HCT116 (cell line): Measurements from ENCODE around the gene FOXO6. TPM values are rescaled to one million over a fixed set of nuclear protein-coding genes. Genes with fewer than 3 reads are reported as not detected.

Experiments
- ATAC-seq: fragments of 200-7000 bp; cut with Tn5 transposase; 2 replicates; pipeline ENCODE4 v1.9.1; 2020; ENCODE audit warnings: mild to moderate bottlenecking, moderate library complexity
- BruUV-seq: library from RNA; stranded (reverse); fragments of 400-500 nt; replicated peaks from 2 replicates; lab custom pipeline; 2021; lab: Mats Ljungman, UMichigan
- CTCF ChIA-PET: fragments of 300-600 bp; sonication (Branson Sonifier 250); formaldehyde crosslinking; loops from one replicate; lab custom pipeline; 2021; ENCODE audit warnings: antibody characterized with exemption; lab: Charles Lee
- POLR2A ChIA-PET: fragments of 300-600, 350-600 bp; sonication (Branson Sonifier 250); formaldehyde crosslinking; loops from one replicate; lab custom pipeline; 2021; ENCODE audit warnings: antibody characterized with exemption; lab: Charles Lee
- RAD21 ChIA-PET, 2 experiments: fragments of 300-600 bp; sonication (Branson Sonifier 250); formaldehyde crosslinking; loops; one replicate each; lab custom pipeline; 2023; ENCODE audit warnings: low total read pairs in 2 of 2; ENCODE audit not compliant: uncharacterized antibody in 2 of 2, unreplicated experiment in 2 of 2, low non-redundant PET in 1 of 2; lab: Charles Lee
- DNase-seq: peaks from one replicate; pipeline ENCODE4 v3.0.0-alpha.2; 2010; ENCODE audit warnings: low read depth, low spot score
- H2AFZ ChIP-seq: fragments of 200-600 bp; shearing (Covaris generic), sonication (generic); 2 replicates; pipeline ENCODE4 v1.6.1; 2017; ENCODE audit warnings: low read depth, mixed run types, mixed read lengths, antibody characterized with exemption, low read length; ENCODE audit not compliant: poor library complexity, severe bottlenecking
- H3K27ac ChIP-seq: 2 replicates; pipeline ENCODE4 v1.5.1; 2012; ENCODE audit warnings: low read depth, low read length
- H3K27me3 ChIP-seq: fragments of 200-600 bp; sonication (generic); 2 replicates; pipeline ENCODE4 v1.6.1; 2016; ENCODE audit warnings: mixed run types, low read length, mixed read lengths; ENCODE audit not compliant: insufficient read depth
- H3K36me3 ChIP-seq, 2 experiments: fragments of 200-500 bp in 1 of 2; fragments of 200-600 bp in 1 of 2; sonication (Bioruptor generic) in 1 of 2; sonication (generic) in 1 of 2; 2 replicates each; pipeline versions ENCODE4 v1.5.1 to v1.6.1; 2014 to 2016; ENCODE audit warnings: low read length in 2 of 2, inconsistent platforms in 1 of 2, mixed read lengths in 1 of 2, mixed run types in 1 of 2; ENCODE audit not compliant: insufficient read depth in 2 of 2, control insufficient read depth in 1 of 2
- H3K4me1 ChIP-seq, 2 experiments: fragments of 200-600 bp in 1 of 2; sonication (generic) in 1 of 2; 2 replicates each; pipeline versions ENCODE4 v1.5.1 to v1.6.1; 2012 to 2017; ENCODE audit warnings: low read length in 2 of 2, inconsistent platforms in 1 of 2, mild to moderate bottlenecking in 1 of 2, mixed read lengths in 1 of 2, mixed run types in 1 of 2, moderate library complexity in 1 of 2; ENCODE audit not compliant: insufficient read depth in 2 of 2, control insufficient read depth in 1 of 2
- H3K4me2 ChIP-seq: fragments of 200-600 bp; sonication (generic); 2 replicates; pipeline ENCODE4 v1.6.1; 2017; ENCODE audit warnings: mixed run types, low read length, mixed read lengths
- H3K4me3 ChIP-seq, 2 experiments: fragments of 200-600 bp in 1 of 2; sonication (generic) in 1 of 2; replicated peaks in 1 of 2; 2 replicates each; pipeline ENCODE4 v1.5.1; 2011 to 2016; ENCODE audit warnings: low read length in 2 of 2, control low read depth in 1 of 2, low read depth in 1 of 2, mild to moderate bottlenecking in 1 of 2, mixed read lengths in 1 of 2, mixed run types in 1 of 2
- H3K79me2 ChIP-seq: fragments of 200-600 bp; sonication (generic); 2 replicates; pipeline ENCODE4 v1.6.1; 2017; ENCODE audit warnings: mild to moderate bottlenecking, mixed run types, low read length, moderate library complexity, mixed read lengths; ENCODE audit not compliant: insufficient read depth
- H3K9ac ChIP-seq: fragments of 200-600 bp; sonication (generic); 2 replicates; pipeline ENCODE4 v1.6.1; 2016; ENCODE audit warnings: low read length, mixed read lengths
- H3K9me2 ChIP-seq: fragments of 200-600 bp; sonication (generic), shearing (Covaris generic); 2 replicates; pipeline ENCODE4 v1.6.1; 2017; ENCODE audit warnings: mixed run types, mild to moderate bottlenecking, moderate library complexity; ENCODE audit not compliant: insufficient read depth
- H3K9me3 ChIP-seq, 2 experiments: fragments of 200-500 bp in 1 of 2; fragments of 200-600 bp in 1 of 2; sonication (Bioruptor generic) in 1 of 2; sonication (generic) in 1 of 2; 2 replicates each; pipeline ENCODE4 v1.6.1; 2014 to 2017; ENCODE audit warnings: low read length in 2 of 2, mixed read lengths in 2 of 2, inconsistent platforms in 1 of 2, low read depth in 1 of 2, mild to moderate bottlenecking in 1 of 2, mixed run types in 1 of 2, moderate library complexity in 1 of 2; ENCODE audit not compliant: control insufficient read depth in 1 of 2, insufficient read depth in 1 of 2
- H4K20me1 ChIP-seq: fragments of 200-600 bp; sonication (generic), shearing (Covaris generic); 2 replicates; pipeline ENCODE4 v1.6.1; 2017; ENCODE audit warnings: mixed run types, mild to moderate bottlenecking, moderate library complexity; ENCODE audit not compliant: insufficient read depth
- CEBPB ChIP-seq: IDR thresholded peaks from 2 replicates; pipeline ENCODE4 v1.6.1; 2012; ENCODE audit warnings: low read depth
- CTCF ChIP-seq, 3 experiments: fragments of 200-600 bp in 1 of 3; sonication (generic) in 1 of 3; IDR thresholded peaks in 2 of 3; conservative IDR thresholded peaks in 1 of 3; 2 replicates each; pipeline ENCODE4 v1.5.1; 2012 to 2017; ENCODE audit warnings: low read depth in 2 of 3, low read length in 2 of 3, antibody characterized with exemption in 1 of 3, borderline replicate concordance in 1 of 3, control low read depth in 1 of 3, mild to moderate bottlenecking in 1 of 3, mixed read lengths in 1 of 3, mixed run types in 1 of 3, moderate library complexity in 1 of 3; ENCODE audit not compliant: insufficient read depth in 1 of 3
- EGR1 ChIP-seq: IDR thresholded peaks from 2 replicates; pipeline ENCODE4 v1.6.1; 2012; ENCODE audit warnings: low read depth
- ELF1 ChIP-seq: IDR thresholded peaks from 2 replicates; pipeline ENCODE4 v1.6.1; 2012; ENCODE audit warnings: low read depth, borderline replicate concordance
- EZH2phosphoT487 ChIP-seq: fragments of 200-600 bp; IDR thresholded peaks from 2 replicates; pipeline ENCODE4 v1.6.1; 2018; ENCODE audit warnings: antibody characterized with exemption, borderline replicate concordance
- FOSL1 ChIP-seq: IDR thresholded peaks from 2 replicates; pipeline ENCODE4 v1.6.1; 2012; ENCODE audit warnings: low read depth
- RAD21 ChIP-seq: IDR thresholded peaks from 2 replicates; pipeline ENCODE4 v1.6.1; 2012; ENCODE audit warnings: low read depth, mild to moderate bottlenecking
- SIN3A ChIP-seq: IDR thresholded peaks from 2 replicates; pipeline ENCODE4 v1.6.1; 2012; ENCODE audit warnings: low read depth
- SP1 ChIP-seq: IDR thresholded peaks from 2 replicates; pipeline ENCODE4 v1.6.1; 2012; ENCODE audit warnings: low read depth
- SRF ChIP-seq: IDR thresholded peaks from 2 replicates; pipeline ENCODE4 v1.6.1; 2012; ENCODE audit warnings: low read depth
- TCF7L2 ChIP-seq: IDR thresholded peaks from 2 replicates; pipeline ENCODE4 v1.7.0; 2011; ENCODE audit warnings: borderline replicate concordance, inconsistent platforms; ENCODE audit not compliant: insufficient read depth, insufficient read length; ENCODE audit errors: extremely low read depth
- ZFX ChIP-seq: fragments of 450-650 bp; IDR thresholded peaks from 2 replicates; pipeline ENCODE4 v1.6.1; 2017
- ZNF274 ChIP-seq: fragments of 200-500 bp; sonication (Bioruptor generic); IDR thresholded peaks from 2 replicates; pipeline ENCODE4 v1.6.1; 2014; ENCODE audit warnings: mild to moderate bottlenecking, low read depth, low read length, inconsistent platforms
- intact Hi-C: fragments of 100-400 bp; cut with micrococcal nuclease; formaldehyde crosslinking; loops from 2 replicates; pipeline ENCODE4 v1.10.0; 2022
- total RNA-seq: library from RNA; stranded (reverse); gene quantifications from one replicate; pipeline ENCODE4 v1.2.1, GENCODE V29; 2021; ENCODE audit not compliant: unreplicated experiment
- TF ChIP-seq, protein P1 (sequence below): IDR thresholded peaks from 2 replicates; pipeline ENCODE4 v1.6.1; 2012
- TF ChIP-seq, protein P2 (sequence below): IDR thresholded peaks from 2 replicates; pipeline ENCODE4 v1.6.1; 2012; ENCODE audit warnings: low read depth

The FOXO6 gene
- total RNA-seq, 1 experiment from 2014 or later = 7.0 TPM

DNA sequence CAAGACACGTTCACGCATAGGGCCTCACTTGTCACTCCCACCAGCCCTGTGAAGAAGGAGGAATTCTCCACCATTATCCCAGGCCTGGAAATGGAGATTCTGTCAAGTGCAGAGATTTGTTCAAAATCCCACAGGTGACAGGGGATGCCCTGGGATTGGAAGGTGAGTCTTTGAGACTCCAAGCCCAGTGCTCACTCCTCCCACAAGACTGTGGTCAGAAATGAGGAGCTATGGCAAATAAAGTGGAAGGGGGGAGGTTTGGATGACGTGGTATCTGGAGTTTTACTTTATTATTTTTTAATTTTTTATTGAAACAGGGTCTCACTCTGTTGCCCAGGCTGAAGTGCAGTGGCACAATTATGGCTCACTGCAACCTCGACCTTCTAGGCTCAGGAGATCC, 12.8 kb upstream of the FOXO6 start:
- H3K79me2 ChIP-seq = no peaks in the 10 kb centered on the region
- H4K20me1 ChIP-seq = no peaks in the 10 kb centered on the region
- intact Hi-C loops = loop anchor here (10.0 kb wide), 1 partner anchor 1416 kb away; the partner anchor contains the start of genes C1orf50 and P3H1
- no peaks in the 10 kb centered on the region for H3K9me2 ChIP-seq
- H3K36me3 ChIP-seq = no peaks in the 10 kb centered on the region
- no peak for ATAC-seq
- no peaks in the 10 kb centered on the region for H3K9me3 ChIP-seq
- H3K4me2 ChIP-seq = no peak overlapping the region
- CTCF ChIA-PET = no interaction called here
- TF ChIP-seq EZH2phosphoT487 (no peak), CTCF (IDR thresholded peaks at IDR 0.05 in 2 of 3, conservative IDR thresholded peaks at IDR 0.05 in 1 of 3; ENCODE audit: borderline replicate concordance in 1 of 3, insufficient read depth in 1 of 3, low read depth in 2 of 3, low read length in 2 of 3) (no peak), SIN3A (no peak), SRF (no peak), EGR1 (no peak), FOSL1 (no peak), ZFX (no peak), ELF1 (no peak), CEBPB (no peak), SP1 (no peak), ZNF274 (no peak), TCF7L2 (no peak), RAD21 (no peak)
- TF ChIP-seq, protein P1, sequence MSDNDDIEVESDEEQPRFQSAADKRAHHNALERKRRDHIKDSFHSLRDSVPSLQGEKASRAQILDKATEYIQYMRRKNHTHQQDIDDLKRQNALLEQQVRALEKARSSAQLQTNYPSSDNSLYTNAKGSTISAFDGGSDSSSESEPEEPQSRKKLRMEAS = no peak
- TF ChIP-seq, protein P2, sequence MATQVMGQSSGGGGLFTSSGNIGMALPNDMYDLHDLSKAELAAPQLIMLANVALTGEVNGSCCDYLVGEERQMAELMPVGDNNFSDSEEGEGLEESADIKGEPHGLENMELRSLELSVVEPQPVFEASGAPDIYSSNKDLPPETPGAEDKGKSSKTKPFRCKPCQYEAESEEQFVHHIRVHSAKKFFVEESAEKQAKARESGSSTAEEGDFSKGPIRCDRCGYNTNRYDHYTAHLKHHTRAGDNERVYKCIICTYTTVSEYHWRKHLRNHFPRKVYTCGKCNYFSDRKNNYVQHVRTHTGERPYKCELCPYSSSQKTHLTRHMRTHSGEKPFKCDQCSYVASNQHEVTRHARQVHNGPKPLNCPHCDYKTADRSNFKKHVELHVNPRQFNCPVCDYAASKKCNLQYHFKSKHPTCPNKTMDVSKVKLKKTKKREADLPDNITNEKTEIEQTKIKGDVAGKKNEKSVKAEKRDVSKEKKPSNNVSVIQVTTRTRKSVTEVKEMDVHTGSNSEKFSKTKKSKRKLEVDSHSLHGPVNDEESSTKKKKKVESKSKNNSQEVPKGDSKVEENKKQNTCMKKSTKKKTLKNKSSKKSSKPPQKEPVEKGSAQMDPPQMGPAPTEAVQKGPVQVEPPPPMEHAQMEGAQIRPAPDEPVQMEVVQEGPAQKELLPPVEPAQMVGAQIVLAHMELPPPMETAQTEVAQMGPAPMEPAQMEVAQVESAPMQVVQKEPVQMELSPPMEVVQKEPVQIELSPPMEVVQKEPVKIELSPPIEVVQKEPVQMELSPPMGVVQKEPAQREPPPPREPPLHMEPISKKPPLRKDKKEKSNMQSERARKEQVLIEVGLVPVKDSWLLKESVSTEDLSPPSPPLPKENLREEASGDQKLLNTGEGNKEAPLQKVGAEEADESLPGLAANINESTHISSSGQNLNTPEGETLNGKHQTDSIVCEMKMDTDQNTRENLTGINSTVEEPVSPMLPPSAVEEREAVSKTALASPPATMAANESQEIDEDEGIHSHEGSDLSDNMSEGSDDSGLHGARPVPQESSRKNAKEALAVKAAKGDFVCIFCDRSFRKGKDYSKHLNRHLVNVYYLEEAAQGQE = no peak
- H3K27me3 ChIP-seq = no peaks in the 10 kb centered on the region
- no TSS peak for BruUV-seq
- H2AFZ ChIP-seq = no peak overlapping the region
- RAD21 ChIA-PET = no interaction called here
- no peak for DNase-seq
- no peak overlapping the region for H3K9ac ChIP-seq
- no peak overlapping the region for H3K4me3 ChIP-seq
- H3K4me1 ChIP-seq = peaks cover 2% of the 10 kb centered on the region in 2 experiments; a peak in 2 of 4 replicates
- H3K27ac ChIP-seq = no peak overlapping the region
- POLR2A ChIA-PET = interaction anchor here (0.9 kb wide), 1 partner anchor 13 kb away, joined by 4 read pairs; the partner anchor contains the start of gene FOXO6
